HG02623 (cell line): ENCODE measurements around the gene GIT1.
A peak's percentile ranks its signal among the peaks of the same experiment; 100 is the strongest.

ENCODE experiments used
- ATAC-seq: cut with Tn5 transposase; IDR thresholded peaks from one replicate; pipeline ENCODE4 v1.9.1; 2021; ENCODE audit warnings: moderate library complexity; ENCODE audit not compliant: unreplicated experiment

GIT1 gene

GRCh38 chr17:29589524-29590410 is at the start of gene GIT1:
Gene GIT1, minus strand, starts transcription at chr17:29589648. Its CDS starts 270 bp downstream, at chr17:29589378.
- peak; percentile 64 for ATAC-seq

- ATAC-seq, result no peak
Measured at GRCh38 chr17:29633886-29634285, 44.4 kb upstream of the GIT1 start.

GRCh38 chr17:29630630-29631193 is 41.3 kb upstream of the GIT1 start:
- no peak for ATAC-seq

DNA sequence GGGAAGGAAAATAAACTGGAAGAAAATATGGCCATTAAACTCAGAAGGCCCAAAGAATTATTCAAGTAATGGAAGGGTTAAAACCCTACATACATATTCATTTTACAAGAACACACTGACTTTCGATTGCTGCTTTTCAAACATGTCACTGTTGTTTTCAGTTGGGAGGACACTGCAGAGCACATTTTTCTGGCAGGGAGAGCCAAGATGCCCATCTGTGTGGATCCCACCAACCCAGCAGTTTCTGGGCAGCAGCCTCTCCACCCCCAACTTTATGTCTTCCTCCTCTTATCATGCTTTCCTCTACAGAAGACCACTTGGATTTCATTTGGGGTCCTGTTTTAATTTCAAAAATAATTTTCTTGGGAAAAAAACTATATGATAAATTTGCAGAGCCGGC is 40.4 kb upstream of the GIT1 start:
- ATAC-seq, result no peak

DNA sequence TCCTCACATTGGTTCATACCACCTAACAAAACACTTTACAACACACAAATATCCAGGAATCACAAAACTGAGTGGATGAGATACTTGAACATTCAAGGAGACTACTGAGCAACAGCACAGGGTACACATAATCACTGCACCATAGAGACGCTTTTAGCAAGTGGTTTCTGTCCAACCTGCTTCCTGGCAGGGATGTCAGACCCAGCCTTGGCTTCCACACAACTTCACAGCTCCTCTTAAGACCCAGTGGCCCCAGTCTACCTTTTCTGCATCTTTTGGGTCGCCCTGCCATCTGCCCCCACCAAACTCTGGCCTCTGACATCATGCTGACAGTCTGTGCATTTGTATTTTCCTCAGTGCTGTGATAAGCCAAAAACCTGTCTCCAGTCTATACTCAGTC is 39.2 kb upstream of the GIT1 start:
- ATAC-seq, result no peak

DNA sequence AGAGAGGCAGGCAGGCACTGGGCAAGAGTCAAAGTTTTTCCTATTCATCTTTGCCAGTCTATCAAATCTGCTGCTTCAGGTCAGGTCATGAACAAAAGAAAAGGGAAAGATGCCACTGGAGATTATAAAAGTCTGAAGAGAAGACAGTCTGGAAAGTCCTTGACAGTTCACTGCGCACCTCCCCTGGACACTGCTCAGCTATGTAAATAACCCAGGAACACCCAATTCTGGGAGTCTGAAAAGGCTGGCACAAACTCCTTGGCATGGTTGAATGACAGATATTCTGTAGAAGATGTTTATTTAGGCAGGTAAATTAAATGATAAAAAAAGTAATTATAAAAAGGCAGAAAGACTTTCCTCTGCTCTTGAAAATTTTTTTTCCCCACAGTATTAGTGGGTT is 38.5 kb upstream of the GIT1 start:
- ATAC-seq, result no peak

GRCh38 chr17:29625037-29625750 is 35.7 kb upstream of the GIT1 start:
- no peak for ATAC-seq

DNA sequence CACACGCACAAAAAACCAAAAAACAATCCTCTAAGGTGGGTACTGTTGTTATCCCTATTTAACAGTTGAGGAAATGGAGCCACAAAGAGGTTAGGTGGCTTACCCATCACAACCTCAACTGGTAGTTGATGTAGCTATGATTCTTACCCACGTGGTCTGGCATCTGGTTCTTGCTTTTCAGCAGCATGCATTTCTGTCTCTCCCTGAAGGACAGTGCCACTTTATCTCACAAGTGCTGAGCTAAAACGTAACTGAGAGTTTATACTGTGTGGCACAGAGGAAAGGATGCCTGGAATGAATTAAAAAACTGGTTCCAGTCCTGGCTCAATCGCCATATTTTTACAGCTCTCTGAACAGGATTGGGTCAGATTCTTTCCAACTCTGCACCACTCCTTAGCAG is 35.1 kb upstream of the GIT1 start:
- ATAC-seq, result no peak

- ATAC-seq, result no peak
Measured at GRCh38 chr17:29623283-29623647, 33.8 kb upstream of the GIT1 start.

DNA sequence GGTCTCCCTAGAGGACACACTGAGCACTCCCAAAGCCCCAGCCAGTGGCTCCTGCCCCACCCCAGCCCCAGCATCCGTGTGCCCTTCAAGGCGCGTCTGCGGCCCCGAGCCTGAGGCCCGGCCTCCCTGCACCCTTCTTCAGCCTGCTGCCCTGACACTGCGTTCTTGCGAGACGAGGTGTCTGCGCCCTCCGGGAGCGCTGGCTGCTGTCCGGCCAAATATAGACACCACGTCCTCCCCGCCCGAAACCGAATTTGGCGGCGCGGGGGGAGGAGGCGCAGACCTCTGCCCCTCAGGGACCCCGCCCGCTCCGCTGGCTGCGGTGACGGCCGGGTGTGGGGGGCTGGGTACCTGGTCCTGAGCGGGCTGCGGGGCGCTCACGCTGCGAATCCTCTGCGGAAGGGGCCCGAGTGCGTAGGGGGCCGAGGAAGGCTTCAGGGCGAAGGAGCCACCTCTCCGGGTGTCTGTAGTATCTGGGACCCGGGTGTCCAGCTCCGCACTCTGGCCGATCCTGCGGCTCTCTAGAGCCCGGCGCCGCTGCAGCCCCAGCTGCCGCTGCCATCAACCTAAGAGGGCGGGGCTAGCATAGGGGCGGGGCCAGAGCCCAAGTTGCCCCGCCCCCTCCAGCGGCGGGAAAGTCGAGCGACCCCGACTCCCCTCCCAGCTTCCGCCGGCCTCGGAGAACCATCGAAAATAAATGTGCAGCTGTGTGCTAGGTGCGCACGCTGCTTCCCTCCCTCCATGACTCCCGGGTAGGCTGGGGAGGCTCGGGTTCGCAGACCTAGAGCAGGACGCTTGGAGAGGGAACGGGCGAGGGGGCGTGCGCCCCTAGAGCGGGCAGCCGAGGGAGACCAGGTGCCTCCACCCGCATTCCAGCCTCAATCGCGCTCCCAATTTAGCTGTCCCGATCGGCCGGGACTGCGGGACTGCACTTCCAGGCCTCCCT is 33.2 kb upstream of the GIT1 start, which contains the start of gene CORO6:
Gene CORO6, minus strand, starts transcription at position 576 of the 946 bp plus-strand sequence. CDS start 1,491 bp downstream, outside the sequence.
- ATAC-seq, result peak; percentile 46

DNA sequence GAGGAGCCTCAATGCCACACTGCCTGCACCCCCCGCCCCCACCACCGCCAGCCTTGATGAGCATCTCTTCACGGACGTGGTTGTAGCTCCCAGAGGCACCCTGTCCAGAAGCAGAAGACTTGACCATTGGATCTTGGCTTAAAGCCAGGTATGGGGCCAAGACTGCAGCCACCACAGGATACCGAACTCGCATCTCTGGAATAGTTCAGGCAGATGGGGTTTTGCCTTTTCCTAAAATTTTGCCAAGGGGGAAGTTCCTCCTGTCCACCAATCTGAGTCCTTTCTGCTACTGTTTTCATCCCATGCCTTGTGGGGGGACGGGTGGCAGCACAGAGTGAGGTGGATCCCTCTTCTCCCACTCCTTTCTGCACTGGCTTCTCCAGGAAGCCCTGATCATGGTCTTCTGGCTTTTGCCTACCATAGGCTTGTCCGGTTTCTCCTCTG is 32.3 kb upstream of the GIT1 start:
- no peak for ATAC-seq

DNA sequence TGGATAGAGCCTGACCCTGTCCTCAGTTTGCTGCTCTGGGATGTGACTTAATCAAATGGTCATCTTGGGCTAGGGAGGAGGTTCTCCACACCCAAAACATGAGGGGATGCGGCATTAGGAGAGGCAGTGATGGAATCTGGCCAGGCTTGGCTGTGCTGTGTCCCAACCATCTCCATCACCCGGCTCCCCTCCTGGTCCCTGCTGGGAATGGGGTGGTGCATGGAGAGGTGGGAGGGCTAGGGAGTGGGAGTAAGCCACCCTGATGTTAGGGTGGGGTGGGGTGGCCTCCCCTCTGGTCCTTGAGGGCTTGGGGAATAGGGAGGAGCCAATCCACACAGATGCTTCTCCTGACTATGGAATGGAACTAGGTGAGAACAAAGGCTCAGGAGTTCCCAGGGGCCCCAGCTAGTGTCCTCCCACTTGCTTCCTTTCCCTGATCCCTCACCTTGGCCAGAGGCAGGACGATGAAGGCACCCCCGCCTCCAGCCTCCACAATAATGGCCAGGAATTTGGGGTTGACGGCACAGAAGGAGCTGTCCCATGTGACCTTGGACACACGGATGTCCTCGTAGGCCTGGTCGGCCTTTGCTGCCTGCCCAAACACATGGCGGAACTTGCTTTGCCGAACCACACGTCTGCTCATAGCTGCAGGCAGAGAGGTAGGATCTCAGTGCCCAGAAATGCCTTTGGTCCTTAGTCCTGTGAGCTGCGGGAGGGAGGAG is 31.5 kb upstream of the GIT1 start:
- no peak for ATAC-seq

DNA sequence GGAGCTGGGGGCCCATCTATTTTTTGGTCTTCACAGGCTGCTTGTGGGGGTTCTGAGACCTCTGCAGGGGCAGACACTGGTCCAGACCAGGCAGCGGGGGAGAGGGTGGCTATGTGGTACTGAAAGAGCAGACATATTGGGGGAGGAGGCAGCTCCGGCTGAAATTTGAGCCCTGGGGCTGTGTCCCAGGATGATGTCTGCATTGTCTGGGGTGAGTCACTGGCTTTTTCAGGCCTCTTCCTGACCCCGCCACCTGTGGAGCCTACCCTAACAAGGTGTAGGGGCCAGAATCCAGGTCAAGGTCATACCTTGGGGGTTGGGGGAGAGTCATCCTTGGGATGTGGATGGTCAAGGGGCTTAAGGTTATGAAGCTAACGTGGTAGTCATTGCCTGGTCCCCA is 30.8 kb upstream of the GIT1 start:
- no peak for ATAC-seq

- no peak for ATAC-seq
Measured at GRCh38 chr17:29619251-29619650, 29.8 kb upstream of the GIT1 start.

DNA sequence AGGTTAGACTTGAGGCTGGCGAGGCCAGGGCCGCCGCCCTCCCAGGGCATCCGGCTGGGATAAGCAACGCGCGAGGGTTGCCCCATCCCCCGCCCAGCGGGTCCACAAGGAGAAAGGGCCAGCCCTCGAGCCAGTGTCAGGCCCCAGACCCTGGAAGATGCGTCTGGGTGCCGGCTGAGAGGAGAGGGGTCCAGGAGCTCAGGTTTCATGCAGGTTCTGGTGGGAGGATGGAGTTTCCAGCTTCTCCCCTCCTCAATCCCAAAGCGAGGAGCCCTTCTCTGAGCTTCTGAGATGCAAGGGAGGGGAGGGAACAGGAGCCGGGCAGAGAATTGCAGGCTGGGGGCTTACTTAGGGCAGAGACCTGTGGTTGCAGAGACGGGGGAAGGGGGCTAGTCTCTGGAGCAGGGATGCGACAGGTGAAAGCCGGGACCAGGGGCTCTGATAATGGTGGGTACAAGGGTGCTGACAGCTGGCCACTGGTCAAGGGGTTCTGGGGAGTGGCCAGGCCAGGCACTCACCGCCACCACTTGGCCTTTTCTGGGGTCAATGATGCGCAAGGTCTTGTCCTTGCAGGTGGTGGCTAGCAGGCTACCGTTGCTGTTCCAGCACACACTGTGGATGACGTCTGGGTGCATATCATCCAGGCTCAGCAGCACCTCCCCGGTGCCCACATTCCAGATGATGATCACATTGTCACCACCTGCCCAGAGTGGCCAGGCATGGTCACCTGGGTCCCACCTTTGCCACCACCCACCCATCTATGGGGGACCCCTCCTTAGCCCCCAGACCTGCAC is 29.0 kb upstream of the GIT1 start:
- no peak for ATAC-seq

- no peak for ATAC-seq
Measured at GRCh38 chr17:29617481-29618271, 28.2 kb upstream of the GIT1 start.

DNA sequence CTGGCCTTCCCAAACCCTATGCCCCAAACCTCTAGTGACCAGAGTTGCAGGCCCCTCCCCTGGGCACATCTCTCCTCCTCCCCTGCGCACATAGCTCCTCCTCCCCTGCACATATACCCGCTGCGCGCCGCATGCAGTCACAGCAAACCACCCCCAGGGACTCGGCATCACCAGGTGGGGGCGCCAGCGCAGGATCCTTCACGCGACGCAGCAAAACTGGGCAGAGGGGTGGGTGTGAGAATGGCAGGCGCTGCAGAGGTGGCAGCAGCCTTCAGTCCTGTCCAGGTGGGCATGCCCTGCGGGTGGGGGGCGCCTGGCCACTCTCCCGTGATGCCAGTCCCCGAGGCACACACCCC is 27.7 kb upstream of the GIT1 start:
- ATAC-seq, result peak; percentile 35

DNA sequence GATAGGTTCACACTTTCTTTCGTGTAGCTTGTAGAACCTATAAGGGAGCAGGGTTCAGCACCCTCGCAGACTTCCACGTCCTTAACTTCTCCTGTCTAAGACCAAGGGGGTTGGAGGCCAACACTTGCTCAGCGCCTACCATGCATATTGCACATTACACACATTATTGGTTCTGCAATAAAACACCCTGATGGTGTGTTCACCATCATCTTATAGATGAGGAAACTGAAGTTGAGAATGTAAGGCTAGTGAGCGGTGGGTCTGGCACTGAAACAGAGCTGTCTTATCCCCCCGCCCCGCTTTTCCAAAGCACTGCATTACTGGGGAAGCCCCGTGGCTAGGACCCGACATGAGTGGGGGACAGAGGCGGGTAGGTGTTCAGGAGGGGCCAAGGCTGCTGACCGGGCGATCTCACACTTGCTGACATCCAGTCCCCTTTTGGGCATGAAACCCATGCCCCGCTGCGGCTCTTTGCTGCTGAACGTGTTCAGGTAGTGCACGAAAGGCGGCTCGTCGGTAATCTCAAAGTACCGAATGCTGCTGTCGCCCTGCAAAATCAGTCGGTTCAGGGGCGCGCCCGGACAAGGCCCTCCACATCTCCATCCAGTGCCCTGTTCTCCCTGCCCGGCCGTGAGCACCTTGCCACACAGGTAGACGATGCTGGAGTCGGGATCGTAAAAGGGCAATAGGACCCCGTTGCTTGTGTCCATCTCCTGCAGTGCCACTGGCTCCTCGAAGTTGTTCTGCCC is 27.0 kb upstream of the GIT1 start:
- ATAC-seq, result no peak
